Measurements from ENCODE around the gene GNAI3.

Gene GNAI3

GRCh38 chr1:109546311-109547109 lies 1.9 kb upstream of the GNAI3 start:
- peak; percentile 89 for DNase-seq

GRCh38 chr1:109547463-109548320 lies 723 bp upstream of the GNAI3 start:
- no peak for DNase-seq

GRCh38 chr1:109556563-109556962 lies 8.1 kb downstream of the GNAI3 start:
- no peak for DNase-seq

GRCh38 chr1:109557520-109557919 lies 9.1 kb downstream of the GNAI3 start:
- no peak for DNase-seq

- DNase-seq = no peak
These were observed 11.6 kb downstream of the GNAI3 start for GRCh38 chr1:109559995-109560394.

- DNase-seq = no peak
These were observed 15.9 kb downstream of the GNAI3 start for GRCh38 chr1:109564194-109564878.

GRCh38 chr1:109565241-109565640 lies 16.8 kb downstream of the GNAI3 start:
- DNase-seq = no peak

GRCh38 chr1:109566982-109567381 lies 18.6 kb downstream of the GNAI3 start:
- DNase-seq = no peak

GRCh38 chr1:109567877-109568672 lies 19.7 kb downstream of the GNAI3 start:
- no peak for DNase-seq

- DNase-seq = no peak
These were observed 20.9 kb downstream of the GNAI3 start for GRCh38 chr1:109569323-109569722.

- DNase-seq = no peak
These were observed 22.0 kb downstream of the GNAI3 start for GRCh38 chr1:109570414-109570813.

- no peak for DNase-seq
These were observed 25.4 kb downstream of the GNAI3 start for GRCh38 chr1:109573785-109574184.

- no peak for DNase-seq
These were observed 30.6 kb downstream of the GNAI3 start for GRCh38 chr1:109578947-109579443.

- DNase-seq = no peak
These were observed 31.1 kb downstream of the GNAI3 start for GRCh38 chr1:109579491-109579890.

GRCh38 chr1:109582021-109582420 lies 33.6 kb downstream of the GNAI3 start:
- DNase-seq = no peak

GRCh38 chr1:109584766-109585165 lies 36.4 kb downstream of the GNAI3 start:
- DNase-seq = no peak

GRCh38 chr1:109586055-109586454 lies 37.6 kb downstream of the GNAI3 start:
- no peak for DNase-seq

- DNase-seq = no peak
These were observed 40.8 kb downstream of the GNAI3 start for GRCh38 chr1:109589177-109589576.

- DNase-seq = no peak
These were observed 41.3 kb downstream of the GNAI3 start for GRCh38 chr1:109589679-109590078.

- DNase-seq = no peak
These were observed 44.5 kb downstream of the GNAI3 start for GRCh38 chr1:109592916-109593315.

GRCh38 chr1:109595531-109595930 lies 47.1 kb downstream of the GNAI3 start:
- DNase-seq = no peak

GRCh38 chr1:109598156-109598555 lies 49.7 kb downstream of the GNAI3 start:
- DNase-seq = no peak

Data from activated naive CD4-positive, alpha-beta T cell treated with Interleukin-2 at 50 U/mL for 16 hours (primary cell).